GM12878 (cell line): Measurements from ENCODE around the gene KRTAP10-6. TPM values are rescaled to one million over a fixed set of nuclear protein-coding genes. Genes with fewer than 3 reads are reported as not detected.
A peak's percentile ranks its signal among the peaks of the same experiment; 100 is the strongest.

Experiments
- ATF7 ChIP-seq: fragments of 450-650 bp; IDR thresholded peaks from 2 replicates; pipeline ENCODE4 v1.6.1; 2016; ENCODE audit warnings: low read depth, mild to moderate bottlenecking
- BACH1 ChIP-seq: fragments of 450-650 bp; IDR thresholded peaks from 2 replicates; pipeline ENCODE4 v1.6.1; 2017; ENCODE audit warnings: mild to moderate bottlenecking, borderline replicate concordance
- CBX5 ChIP-seq: sonication (generic); IDR thresholded peaks from 2 replicates; pipeline ENCODE4 v1.6.1; 2016; ENCODE audit warnings: low read depth, moderate library complexity, mild to moderate bottlenecking, inconsistent platforms
- CEBPZ ChIP-seq: fragments of 150-350 bp; IDR thresholded peaks from 2 replicates; pipeline ENCODE4 v1.6.1; 2016; ENCODE audit warnings: low read depth, low read length
- CUX1 ChIP-seq: IDR thresholded peaks from 2 replicates; pipeline ENCODE4 v1.6.1; 2012; ENCODE audit warnings: improper control_type of control experiment, low read depth, low read length; ENCODE audit not compliant: insufficient replicate concordance
- E2F8 ChIP-seq: fragments of 450-650 bp; IDR thresholded peaks from 2 replicates; pipeline ENCODE4 v1.6.1; 2018; ENCODE audit warnings: mild to moderate bottlenecking, low read depth, moderate library complexity; ENCODE audit not compliant: partially characterized antibody
- FOS ChIP-seq: IDR thresholded peaks from 3 replicates; pipeline ENCODE4 v1.6.1; 2011; ENCODE audit warnings: borderline replicate concordance; ENCODE audit not compliant: insufficient read length; ENCODE audit errors: extremely low read depth
- GABPA ChIP-seq: IDR thresholded peaks from 2 replicates; pipeline ENCODE4 v1.6.1; 2014; ENCODE audit warnings: antibody characterized with exemption, low read depth, mild to moderate bottlenecking, inconsistent platforms
- HCFC1 ChIP-seq: fragments of 150-350 bp; IDR thresholded peaks from 2 replicates; pipeline ENCODE4 v1.6.1; 2014; ENCODE audit warnings: low read length
- HDGF ChIP-seq: fragments of 450-650 bp; IDR thresholded peaks from 2 replicates; pipeline ENCODE4 v1.6.1; 2016; ENCODE audit warnings: antibody characterized with exemption
- IKZF2 ChIP-seq, 2 experiments: fragments of 450-650 bp; IDR thresholded peaks; 2 replicates each; pipeline ENCODE4 v1.6.1; 2017; ENCODE audit warnings: mild to moderate bottlenecking in 2 of 2, moderate library complexity in 2 of 2
- IRF4 ChIP-seq: IDR thresholded peaks from 2 replicates; pipeline ENCODE4 v1.6.1; 2011; ENCODE audit warnings: low read depth, low read length
- MTA2 ChIP-seq: fragments of 450-650 bp; IDR thresholded peaks from 2 replicates; pipeline ENCODE4 v1.6.1; 2016; ENCODE audit warnings: low read depth, mild to moderate bottlenecking, moderate library complexity
- NBN ChIP-seq: fragments of 450-650 bp; IDR thresholded peaks from 2 replicates; pipeline ENCODE4 v1.6.1; 2016
- NR2F1 ChIP-seq: fragments of 450-650 bp; conservative IDR thresholded peaks from 2 replicates; pipeline ENCODE4 v1.6.1; 2017; ENCODE audit warnings: mild to moderate bottlenecking
- SIN3A ChIP-seq: IDR thresholded peaks from 2 replicates; pipeline ENCODE4 v1.6.1; 2012; ENCODE audit warnings: low read depth, low read length, improper control_type of control experiment
- SMC3 ChIP-seq: IDR thresholded peaks from 2 replicates; pipeline ENCODE4 v1.6.1; 2011; ENCODE audit warnings: low read length, improper control_type of control experiment, borderline replicate concordance
- ZBED1 ChIP-seq: IDR thresholded peaks from 2 replicates; pipeline ENCODE4 v1.6.1; 2016; ENCODE audit warnings: borderline replicate concordance
- ZNF622 ChIP-seq: fragments of 450-650 bp; IDR thresholded peaks from 2 replicates; pipeline ENCODE4 v1.6.1; 2017; ENCODE audit warnings: mild to moderate bottlenecking, inconsistent platforms
- ZZZ3 ChIP-seq: IDR thresholded peaks from 2 replicates; pipeline ENCODE4 v1.6.1; 2011; ENCODE audit warnings: low read depth; ENCODE audit not compliant: control insufficient read depth, insufficient read length
- polyA plus RNA-seq, 11 experiments: library from polyadenylated mRNA; depleted of rRNA in 4 of 11; unstranded in 6 of 11; stranded (reverse) in 5 of 11; fragments of >200 nt; fragmentation: Nextera tagmentation in 4 of 11; fragmentation: Illumina TruSeq in 1 of 11; extraction: Ambion mirVana in 4 of 11; extraction: Trizol in 1 of 11; gene quantifications; 1 replicate in 1 of 11; 2 replicates in 10 of 11; pipeline versions ENCODE4 v1.2.1 to v1.2.3, GENCODE V29; 2011 to 2016; ENCODE audit warnings: inconsistent platforms in 2 of 11, missing spikeins in 2 of 11, low read depth in 1 of 11
- total RNA-seq, 4 experiments: library from RNA; depleted of rRNA in 3 of 4; stranded (reverse); fragments of >200 nt in 3 of 4; fragmentation: Illumina TruSeq in 1 of 4; extraction: Trizol in 1 of 4; gene quantifications; 2 replicates each; pipeline versions ENCODE4 v1.2.1 to v1.2.3, GENCODE V29; 2013 to 2021

The KRTAP10-6 gene
- total and polyA plus RNA-seq, 10 of the 15 experiments (the other 5 are each of a cell fraction or from before 2014, with no cell fraction given), result not detected

- TF ChIP-seq E2F8 (no peak), HCFC1 (no peak), IKZF2 (IDR thresholded peaks at IDR 0.05) (no peak), NR2F1 (no peak), NBN (peak; percentile 36; the same call in 1 of the 2 replicates), ATF7 (peak; percentile 51), MTA2 (peak; percentile 37; the same call in 1 of the 2 replicates), FOS (no peak), ZZZ3 (no peak), CBX5 (no peak), SMC3 (no peak), IRF4 (no peak), CUX1 (no peak), GABPA (no peak), BACH1 (no peak), CEBPZ (no peak), ZNF622 (no peak), HDGF (no peak), ZBED1 (no peak), SIN3A (no peak)
Observed at GRCh38 chr21:44564886-44565598, 27.3 kb downstream of the KRTAP10-6 start (continued).
